Measurements from ENCODE around the gene SWAP70.

The SWAP70 gene

GRCh38 chr11:9675691-9676090, 11.8 kb downstream of the SWAP70 start:
- Histone ChIP-seq H3K27me3 (ENCODE audit: control insufficient read depth, insufficient read depth, low read length) (no peaks in the 10 kb centered on the region), H3K4me1 (ENCODE audit: control insufficient read depth, insufficient read depth, low read length) (peaks cover 9% of the 10 kb centered on the region), H3K9ac (ENCODE audit: low read depth, low read length) (no peak overlapping the region), H3K4me3 (ENCODE audit: low read length) (no peak overlapping the region), H3K4me2 (ENCODE audit: low read length) (no peak overlapping the region), H3K9me3 (replicated peaks; ENCODE audit: low read length) (no peaks in the 10 kb centered on the region), H3K36me3 (ENCODE audit: insufficient read depth, low read length) (peaks cover 3% of the 10 kb centered on the region)

GRCh38 chr11:9677951-9678350, 14.1 kb downstream of the SWAP70 start:
- Histone ChIP-seq H3K4me1 (ENCODE audit: control insufficient read depth, insufficient read depth, low read length) (peaks cover 9% of the 10 kb centered on the region), H3K4me3 (ENCODE audit: low read length) (no peak overlapping the region), H3K9me3 (replicated peaks; ENCODE audit: low read length) (no peaks in the 10 kb centered on the region), H3K9ac (ENCODE audit: low read depth, low read length) (no peak overlapping the region), H3K4me2 (ENCODE audit: low read length) (no peak overlapping the region), H3K36me3 (ENCODE audit: insufficient read depth, low read length) (peaks cover under 1% of the 10 kb centered on the region), H3K27me3 (ENCODE audit: control insufficient read depth, insufficient read depth, low read length) (no peaks in the 10 kb centered on the region)

GRCh38 chr11:9678576-9678975, 14.7 kb downstream of the SWAP70 start:
- Histone ChIP-seq H3K9ac (ENCODE audit: low read depth, low read length) (no peak overlapping the region), H3K4me2 (ENCODE audit: low read length) (no peak overlapping the region), H3K27me3 (ENCODE audit: control insufficient read depth, insufficient read depth, low read length) (no peaks in the 10 kb centered on the region), H3K4me3 (ENCODE audit: low read length) (no peak overlapping the region), H3K36me3 (ENCODE audit: insufficient read depth, low read length) (no peaks in the 10 kb centered on the region), H3K9me3 (replicated peaks; ENCODE audit: low read length) (no peaks in the 10 kb centered on the region), H3K4me1 (ENCODE audit: control insufficient read depth, insufficient read depth, low read length) (peaks cover 9% of the 10 kb centered on the region)

GRCh38 chr11:9680028-9680427, 16.2 kb downstream of the SWAP70 start:
- H3K36me3 ChIP-seq (ENCODE audit: insufficient read depth, low read length) = no peaks in the 10 kb centered on the region
- no peak overlapping the region for H3K4me2 ChIP-seq (ENCODE audit: low read length)
- H3K27me3 ChIP-seq (ENCODE audit: control insufficient read depth, insufficient read depth, low read length) = no peaks in the 10 kb centered on the region
- no peaks in the 10 kb centered on the region for H3K9me3 ChIP-seq (replicated peaks; ENCODE audit: low read length)
- peaks cover 9% of the 10 kb centered on the region for H3K4me1 ChIP-seq (ENCODE audit: control insufficient read depth, insufficient read depth, low read length)
- no peak overlapping the region for H3K4me3 ChIP-seq (ENCODE audit: low read length)
- H3K9ac ChIP-seq (ENCODE audit: low read depth, low read length) = no peak overlapping the region

GRCh38 chr11:9681583-9682372, 17.9 kb downstream of the SWAP70 start:
- Histone ChIP-seq H3K4me3 (ENCODE audit: low read length) (no peak overlapping the region), H3K27me3 (ENCODE audit: control insufficient read depth, insufficient read depth, low read length) (no peaks in the 10 kb centered on the region), H3K4me2 (ENCODE audit: low read length) (no peak overlapping the region), H3K9me3 (replicated peaks; ENCODE audit: low read length) (no peaks in the 10 kb centered on the region), H3K4me1 (ENCODE audit: control insufficient read depth, insufficient read depth, low read length) (peaks cover 9% of the 10 kb centered on the region), H3K36me3 (ENCODE audit: insufficient read depth, low read length) (peaks cover 4% of the 10 kb centered on the region), H3K9ac (ENCODE audit: low read depth, low read length) (no peak overlapping the region)

- Histone ChIP-seq H3K4me2 (ENCODE audit: low read length) (no peak overlapping the region), H3K4me1 (ENCODE audit: control insufficient read depth, insufficient read depth, low read length) (peaks cover 41% of the 10 kb centered on the region), H3K27me3 (ENCODE audit: control insufficient read depth, insufficient read depth, low read length) (no peaks in the 10 kb centered on the region), H3K9ac (ENCODE audit: low read depth, low read length) (no peak overlapping the region), H3K9me3 (replicated peaks; ENCODE audit: low read length) (no peaks in the 10 kb centered on the region), H3K4me3 (ENCODE audit: low read length) (no peak overlapping the region), H3K36me3 (ENCODE audit: insufficient read depth, low read length) (peaks cover 4% of the 10 kb centered on the region)
These were observed 24.0 kb downstream of the SWAP70 start for GRCh38 chr11:9687711-9688477.

GRCh38 chr11:9688716-9689511, 25.0 kb downstream of the SWAP70 start:
- no peak overlapping the region for H3K4me3 ChIP-seq (ENCODE audit: low read length)

GRCh38 chr11:9689721-9690120, 25.8 kb downstream of the SWAP70 start:
- H3K27me3 ChIP-seq (ENCODE audit: control insufficient read depth, insufficient read depth, low read length) = no peaks in the 10 kb centered on the region
- H3K4me3 ChIP-seq (ENCODE audit: low read length) = no peak overlapping the region
- peak overlapping the region; percentile 60 for H3K4me2 ChIP-seq (ENCODE audit: low read length)
- H3K9ac ChIP-seq (ENCODE audit: low read depth, low read length) = peak overlapping the region; percentile 30
- H3K36me3 ChIP-seq (ENCODE audit: insufficient read depth, low read length) = peaks cover 10% of the 10 kb centered on the region
- peaks cover 41% of the 10 kb centered on the region for H3K4me1 ChIP-seq (ENCODE audit: control insufficient read depth, insufficient read depth, low read length)
- no peaks in the 10 kb centered on the region for H3K9me3 ChIP-seq (replicated peaks; ENCODE audit: low read length)

More at GRCh38 chr11:9688716-9689511, 25.0 kb downstream of the SWAP70 start:
- Histone ChIP-seq H3K27me3 (ENCODE audit: control insufficient read depth, insufficient read depth, low read length) (no peaks in the 10 kb centered on the region), H3K9me3 (replicated peaks; ENCODE audit: low read length) (no peaks in the 10 kb centered on the region), H3K36me3 (ENCODE audit: insufficient read depth, low read length) (peaks cover 6% of the 10 kb centered on the region), H3K4me1 (ENCODE audit: control insufficient read depth, insufficient read depth, low read length) (peaks cover 41% of the 10 kb centered on the region), H3K4me2 (ENCODE audit: low read length) (peak overlapping the region; percentile 60), H3K9ac (ENCODE audit: low read depth, low read length) (peak overlapping the region; percentile 30)

- Histone ChIP-seq H3K4me1 (ENCODE audit: control insufficient read depth, insufficient read depth, low read length) (peaks cover 41% of the 10 kb centered on the region), H3K9ac (ENCODE audit: low read depth, low read length) (no peak overlapping the region)
These were observed 28.0 kb downstream of the SWAP70 start for GRCh38 chr11:9691865-9692264.

GRCh38 chr11:9692691-9693090, 28.8 kb downstream of the SWAP70 start:
- no peak overlapping the region for H3K4me3 ChIP-seq (ENCODE audit: low read length)
- no peaks in the 10 kb centered on the region for H3K9me3 ChIP-seq (replicated peaks; ENCODE audit: low read length)
- H3K4me1 ChIP-seq (ENCODE audit: control insufficient read depth, insufficient read depth, low read length) = peaks cover 38% of the 10 kb centered on the region
- H3K27me3 ChIP-seq (ENCODE audit: control insufficient read depth, insufficient read depth, low read length) = no peaks in the 10 kb centered on the region
- H3K9ac ChIP-seq (ENCODE audit: low read depth, low read length) = no peak overlapping the region
- H3K4me2 ChIP-seq (ENCODE audit: low read length) = no peak overlapping the region
- H3K36me3 ChIP-seq (ENCODE audit: insufficient read depth, low read length) = peaks cover 19% of the 10 kb centered on the region

More at GRCh38 chr11:9691865-9692264, 28.0 kb downstream of the SWAP70 start:
- Histone ChIP-seq H3K4me2 (ENCODE audit: low read length) (peak overlapping the region; percentile 14), H3K9me3 (replicated peaks; ENCODE audit: low read length) (no peaks in the 10 kb centered on the region), H3K27me3 (ENCODE audit: control insufficient read depth, insufficient read depth, low read length) (no peaks in the 10 kb centered on the region), H3K36me3 (ENCODE audit: insufficient read depth, low read length) (peaks cover 19% of the 10 kb centered on the region), H3K4me3 (ENCODE audit: low read length) (no peak overlapping the region)
